Stimulated activated CD8-positive, alpha-beta memory T cell treated with anti-CD3 and anti-CD28 coated beads, Interleukin-7, amount 100 ng/mL, for 24 hours (primary cell): Measurements from ENCODE around the gene PRSS56.
"Not testable (repeated sequence)": the region's sequence is repeated elsewhere in the genome, so short reads cannot be mapped to it uniquely, and the experiment has no call there.

ENCODE experiments used
- DNase-seq: peaks from one replicate; pipeline ENCODE4 v3.0.0-alpha.2; 2020; ENCODE audit warnings: low read depth

PRSS56 gene

DNA sequence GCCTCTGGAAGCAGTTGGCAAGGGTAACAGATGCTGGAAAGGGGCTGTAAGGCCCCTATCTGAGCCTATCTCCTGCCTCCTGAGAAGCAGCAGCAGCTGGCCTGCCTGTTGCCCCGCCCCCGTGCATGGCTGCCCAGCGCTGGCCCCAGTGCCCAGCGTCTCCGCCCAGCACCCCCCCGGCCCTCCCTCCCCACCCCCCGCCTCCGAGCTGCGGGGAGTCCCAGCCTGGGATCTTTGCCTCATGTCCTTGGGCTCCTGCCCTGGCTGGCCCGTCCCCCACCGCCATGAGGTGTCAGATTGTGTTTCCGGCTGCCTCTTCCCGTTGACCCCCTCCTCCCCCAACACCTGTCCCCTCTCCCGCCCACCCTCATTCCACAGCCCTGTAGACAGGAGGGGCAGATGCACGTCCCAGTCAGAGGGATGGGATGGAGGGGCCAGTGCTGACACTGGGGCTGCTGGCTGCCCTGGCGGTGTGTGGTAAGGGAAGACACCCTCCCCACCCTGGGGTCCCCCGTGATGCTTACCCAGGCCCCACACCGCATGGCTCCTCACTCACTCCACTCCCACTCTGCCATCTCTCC, 5.7 kb downstream of the PRSS56 start, which contains the start of gene CHRND:
Gene CHRND, plus strand, starts transcription at position 370 of the 581 bp plus-strand sequence. Its CDS starts 56 bp downstream, at position 426.
- no peak for DNase-seq

DNA sequence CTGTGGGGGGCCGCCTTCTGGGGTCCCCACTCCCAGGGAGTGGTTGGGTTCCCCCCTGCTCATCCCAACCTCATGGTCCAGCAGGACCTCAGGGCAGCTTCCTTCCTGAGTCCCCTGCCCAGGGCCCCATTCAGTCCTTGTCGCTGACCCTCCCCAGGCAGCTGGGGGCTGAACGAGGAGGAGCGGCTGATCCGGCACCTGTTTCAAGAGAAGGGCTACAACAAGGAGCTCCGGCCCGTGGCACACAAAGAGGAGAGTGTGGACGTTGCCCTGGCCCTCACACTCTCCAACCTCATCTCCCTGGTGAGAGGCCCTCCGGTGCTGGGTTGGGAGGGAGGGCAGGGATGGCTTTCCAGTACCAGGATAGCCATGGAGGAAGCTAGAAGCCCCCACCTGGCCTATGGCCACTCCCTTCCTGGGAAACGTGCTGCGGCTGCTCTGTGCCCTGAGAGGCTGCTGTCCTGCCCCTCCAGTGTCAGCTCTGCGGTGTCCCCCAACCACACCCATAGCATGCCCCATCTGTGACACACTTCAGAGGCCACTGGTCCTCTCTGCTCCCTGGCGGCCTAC, 6.3 kb downstream of the PRSS56 start:
- no peak for DNase-seq

DNA sequence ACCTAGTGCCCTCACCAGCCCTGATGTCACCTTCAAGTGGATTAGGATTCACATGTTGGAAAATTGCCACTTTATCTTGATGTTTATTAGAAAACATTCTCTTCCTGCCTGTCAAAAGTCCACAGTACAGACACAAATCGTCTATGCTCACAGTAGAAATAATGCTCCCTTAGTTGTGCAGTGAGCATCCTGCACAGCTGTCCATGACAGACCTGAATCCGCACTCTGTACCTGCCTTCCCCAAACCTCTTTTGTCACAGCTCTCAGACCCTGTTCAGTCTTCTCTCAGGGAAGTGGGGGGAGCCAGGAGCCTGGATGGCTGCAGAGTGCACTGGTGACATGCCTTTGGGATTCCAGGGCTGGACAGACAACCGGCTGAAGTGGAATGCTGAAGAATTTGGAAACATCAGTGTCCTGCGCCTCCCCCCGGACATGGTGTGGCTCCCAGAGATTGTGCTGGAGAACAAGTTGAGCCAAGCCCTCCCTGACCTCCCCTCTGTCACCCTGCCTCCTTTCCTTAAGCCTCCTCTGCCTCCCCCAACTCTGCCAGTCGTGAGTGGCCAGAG, 7.8 kb downstream of the PRSS56 start:
- DNase-seq: no peak

DNA sequence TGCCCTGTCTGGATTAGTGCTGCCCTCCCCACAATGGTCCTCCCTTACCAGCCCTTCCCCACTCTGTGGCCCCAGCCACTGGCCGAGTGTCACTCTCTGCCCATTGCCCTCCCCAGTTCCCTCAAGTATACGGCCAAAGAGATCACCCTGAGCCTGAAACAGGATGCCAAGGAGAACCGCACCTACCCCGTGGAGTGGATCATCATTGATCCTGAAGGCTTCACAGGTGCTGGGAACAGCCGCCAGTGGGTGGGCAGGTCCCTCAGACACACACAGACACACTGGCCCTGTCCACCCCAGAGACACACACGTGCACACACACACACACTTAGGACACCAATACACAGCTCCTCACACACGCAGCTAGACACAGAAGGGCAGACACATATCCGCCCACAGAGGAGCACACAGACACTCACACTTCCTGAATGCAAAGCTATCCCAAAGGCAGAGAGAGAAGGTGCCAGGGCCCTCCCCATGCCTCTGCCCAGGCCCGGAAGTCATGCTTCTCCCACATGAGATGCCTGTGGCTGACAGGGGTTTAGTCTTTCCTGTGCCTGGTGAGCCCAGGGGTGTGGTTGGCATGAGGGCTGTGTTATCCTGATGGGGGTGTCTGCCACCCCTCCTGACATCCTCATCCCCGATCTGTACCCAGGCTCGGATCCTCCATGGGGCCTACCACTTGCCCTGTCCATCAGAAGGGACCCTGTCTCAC, 8.7 kb downstream of the PRSS56 start:
- DNase-seq: no peak

DNA sequence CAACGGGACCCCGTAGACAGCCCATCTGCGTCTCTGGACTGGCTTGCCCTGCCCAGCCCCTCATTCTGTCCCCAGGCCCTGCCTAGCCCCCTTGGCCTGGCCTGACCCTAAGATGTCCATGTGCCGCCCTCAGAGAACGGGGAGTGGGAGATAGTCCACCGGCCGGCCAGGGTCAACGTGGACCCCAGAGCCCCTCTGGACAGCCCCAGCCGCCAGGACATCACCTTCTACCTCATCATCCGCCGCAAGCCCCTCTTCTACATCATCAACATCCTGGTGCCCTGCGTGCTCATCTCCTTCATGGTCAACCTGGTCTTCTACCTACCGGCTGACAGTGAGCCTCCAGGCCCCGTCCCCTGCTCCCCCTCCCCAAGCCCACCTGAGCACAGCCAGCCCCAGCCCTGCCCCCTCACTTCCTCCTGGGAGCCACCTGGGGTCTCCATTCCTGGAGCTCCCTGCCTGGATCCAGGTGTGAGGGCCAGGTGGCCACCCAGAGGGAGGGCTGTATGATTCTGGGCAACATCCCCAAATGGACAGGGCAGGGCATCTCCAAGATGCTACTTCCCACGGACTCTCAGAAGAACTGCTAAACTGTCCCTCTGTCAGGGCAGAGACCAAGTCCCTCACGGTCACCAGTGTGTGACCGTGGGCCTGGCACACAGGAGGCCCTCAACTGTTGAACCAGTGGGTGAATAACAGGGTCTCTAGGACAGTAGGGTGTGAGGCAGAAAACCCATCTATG, 9.8 kb downstream of the PRSS56 start:
- no peak for DNase-seq

DNA sequence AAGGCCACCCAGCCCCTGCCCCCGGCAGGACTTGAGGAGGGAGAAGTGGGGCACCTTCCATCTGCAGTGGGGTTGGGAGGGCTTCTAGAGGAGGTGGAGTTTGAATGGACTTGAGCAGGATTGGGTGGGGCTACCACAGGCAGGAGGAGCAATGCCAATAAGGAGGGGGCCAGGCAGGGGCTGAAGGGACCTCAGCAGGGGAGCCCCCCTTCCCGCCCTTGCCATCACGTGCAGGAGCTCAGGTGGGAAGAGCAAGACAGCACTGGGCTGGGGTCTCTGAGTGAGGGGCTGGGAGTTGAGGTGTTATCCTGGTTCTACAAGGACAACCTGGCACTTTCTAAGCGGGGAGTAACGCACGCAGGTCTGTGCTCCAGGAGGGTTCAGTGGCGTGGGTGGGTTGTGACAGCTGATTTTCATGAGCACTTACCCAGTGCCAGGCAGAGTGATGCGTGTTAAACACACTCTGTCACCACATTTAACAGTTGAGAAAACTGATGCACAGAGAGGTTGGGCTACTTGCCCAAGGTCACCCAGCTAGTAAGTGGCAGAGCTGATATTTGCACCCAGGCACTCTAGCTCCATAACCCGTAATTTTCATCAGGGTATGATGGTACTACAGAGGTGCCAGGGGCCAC, 10.6 kb downstream of the PRSS56 start:
- no peak for DNase-seq

DNA sequence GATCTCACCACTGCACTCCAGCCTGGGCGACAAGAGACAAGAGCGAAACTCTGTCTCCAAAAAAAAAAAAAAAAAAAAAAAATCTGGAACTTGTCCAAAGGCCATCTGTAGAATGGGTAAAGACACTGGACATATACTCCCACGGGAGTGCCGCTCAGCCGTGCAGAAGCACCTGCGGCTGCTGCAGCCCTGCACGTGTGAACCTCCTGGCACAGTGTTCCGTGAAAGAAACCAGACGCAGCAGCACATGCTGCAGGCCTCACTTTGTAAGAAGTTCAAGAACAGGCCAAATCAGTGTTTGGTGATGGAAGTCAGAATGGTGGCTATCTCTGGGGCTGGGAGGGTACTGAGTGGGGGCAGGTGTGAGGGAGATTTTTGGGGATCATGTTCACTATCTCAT, 12.2 kb downstream of the PRSS56 start:
- no peak for DNase-seq

DNA sequence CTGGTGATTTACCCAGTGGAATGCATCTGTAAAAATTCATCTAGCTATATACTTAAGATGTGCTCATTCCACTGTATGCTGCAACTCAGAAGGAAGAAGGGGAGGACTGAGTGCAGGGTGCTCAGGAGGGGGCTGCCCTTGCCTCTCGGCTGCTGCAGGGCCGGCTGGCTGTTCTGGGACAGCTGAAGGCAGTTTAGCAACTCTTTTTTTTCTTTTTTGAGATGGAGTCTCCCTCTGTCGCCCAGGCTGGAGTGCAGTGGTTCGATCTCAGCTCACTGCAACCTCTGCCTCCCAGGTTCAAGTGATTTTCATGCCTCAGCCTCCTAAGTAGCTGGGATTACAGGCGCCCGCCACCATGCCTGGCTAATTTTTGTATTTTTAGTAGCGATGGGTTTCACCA, 12.6 kb downstream of the PRSS56 start:
- not testable (repeated sequence) for DNase-seq

DNA sequence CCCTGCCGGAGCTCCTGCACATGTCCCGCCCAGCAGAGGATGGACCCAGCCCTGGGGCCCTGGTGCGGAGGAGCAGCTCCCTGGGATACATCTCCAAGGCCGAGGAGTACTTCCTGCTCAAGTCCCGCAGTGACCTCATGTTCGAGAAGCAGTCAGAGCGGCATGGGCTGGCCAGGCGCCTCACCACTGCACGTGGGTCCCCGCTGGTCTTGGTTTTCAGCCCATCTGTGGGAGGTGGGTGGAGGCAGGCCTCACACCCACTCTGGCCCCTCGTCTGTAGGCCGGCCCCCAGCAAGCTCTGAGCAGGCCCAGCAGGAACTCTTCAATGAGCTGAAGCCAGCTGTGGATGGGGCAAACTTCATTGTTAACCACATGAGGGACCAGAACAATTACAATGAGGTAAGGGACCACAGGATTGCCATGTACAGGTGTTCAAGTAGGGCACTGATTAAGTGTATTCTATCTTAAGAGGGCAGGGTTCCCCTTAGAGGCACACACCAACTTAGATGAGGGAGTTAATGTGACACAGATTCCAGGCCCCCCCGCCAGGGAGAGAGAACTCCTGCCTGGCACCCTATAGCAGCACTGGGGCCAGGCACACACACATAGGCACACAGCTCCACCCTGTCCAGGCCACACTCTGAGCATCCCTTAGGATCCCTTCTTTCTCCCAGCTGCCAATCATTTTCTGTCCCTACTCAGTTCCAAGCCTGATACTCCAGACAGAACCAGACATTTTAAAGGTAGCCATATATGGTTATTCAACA, 13.9 kb downstream of the PRSS56 start:
- DNase-seq: no peak

DNA sequence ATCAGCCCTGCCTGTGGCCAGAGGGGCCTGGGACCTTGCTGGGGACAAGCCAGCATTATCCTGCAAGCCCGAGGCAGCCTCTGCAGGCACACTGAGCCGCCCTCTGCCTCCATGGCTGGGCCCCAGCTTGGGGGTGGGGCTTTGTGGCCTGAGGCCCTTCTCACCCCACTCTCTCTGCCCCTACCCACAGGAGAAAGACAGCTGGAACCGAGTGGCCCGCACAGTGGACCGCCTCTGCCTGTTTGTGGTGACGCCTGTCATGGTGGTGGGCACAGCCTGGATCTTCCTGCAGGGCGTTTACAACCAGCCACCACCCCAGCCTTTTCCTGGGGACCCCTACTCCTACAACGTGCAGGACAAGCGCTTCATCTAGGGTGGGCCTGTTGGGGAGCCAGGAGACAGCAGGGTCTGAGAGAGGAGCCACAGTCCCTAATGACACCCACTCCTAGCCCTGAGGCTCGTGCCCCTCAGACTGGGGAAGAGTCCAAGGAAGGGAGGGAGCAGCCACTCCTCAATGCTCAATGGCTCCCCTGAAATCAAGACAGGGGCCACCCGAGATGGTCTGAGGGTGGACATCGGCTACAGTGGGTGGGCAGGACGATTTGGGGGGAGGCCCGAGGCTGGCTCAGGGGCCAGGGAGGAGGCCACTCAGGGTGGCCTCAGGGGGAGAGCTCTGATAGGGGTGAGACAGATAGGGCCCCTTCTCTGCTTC, 14.9 kb downstream of the PRSS56 start:
- no peak for DNase-seq

DNA sequence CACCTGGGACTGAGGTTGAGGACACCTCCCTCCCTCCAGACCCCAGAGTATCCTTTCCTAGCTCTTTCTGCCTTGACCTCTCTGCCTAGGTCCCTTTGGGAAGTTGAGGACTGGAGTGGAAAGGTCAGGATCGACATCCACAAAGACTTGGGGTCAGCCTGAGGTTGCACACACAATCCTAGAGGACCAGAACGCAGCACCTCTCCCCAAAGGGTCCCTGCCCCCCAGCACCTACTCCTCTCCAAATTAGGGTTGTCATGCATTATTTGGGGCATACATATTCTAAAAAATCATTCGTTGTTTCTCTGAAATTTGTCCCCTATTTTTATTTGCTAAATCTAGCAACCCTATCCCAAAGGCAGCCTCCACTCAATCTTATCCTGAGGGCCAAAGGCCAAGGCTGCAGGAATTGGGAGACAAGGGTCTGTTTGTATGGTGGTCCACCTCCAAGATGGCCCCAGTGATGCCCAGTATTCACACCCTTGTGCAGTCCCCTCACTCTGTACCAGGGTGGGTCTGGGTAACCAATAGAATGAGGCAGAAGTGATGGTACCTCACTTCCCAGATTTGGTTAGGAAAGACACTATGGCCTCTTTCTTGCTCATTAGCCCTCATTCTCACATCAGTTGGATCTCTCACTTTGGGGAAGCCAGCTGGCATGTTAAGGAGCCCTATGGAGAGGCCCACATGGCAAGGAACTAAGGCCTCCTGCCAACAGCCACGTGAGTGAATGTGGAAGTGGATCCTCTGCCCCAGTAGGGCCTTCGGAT, 15.8 kb downstream of the PRSS56 start:
- no peak for DNase-seq

DNA sequence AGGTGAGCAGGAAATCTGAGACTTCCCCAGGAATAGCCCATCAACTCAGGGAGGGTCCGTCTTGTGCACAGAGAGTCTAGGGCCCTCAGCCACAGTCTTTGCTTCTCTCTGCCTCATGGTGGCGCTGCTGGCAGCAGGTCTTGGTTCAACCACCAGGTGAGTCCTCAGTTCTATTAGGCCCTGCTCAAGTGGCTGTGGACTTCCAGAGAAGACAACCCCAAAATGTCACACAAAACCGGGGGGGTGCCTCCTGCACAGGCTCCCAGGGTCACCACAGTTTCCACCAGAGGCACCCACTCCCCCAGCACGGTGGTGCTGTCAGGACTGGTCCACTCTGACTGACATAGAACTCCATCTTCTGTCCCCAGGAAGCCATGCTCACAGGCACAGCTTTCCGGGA, 16.9 kb downstream of the PRSS56 start:
- DNase-seq: no peak

DNA sequence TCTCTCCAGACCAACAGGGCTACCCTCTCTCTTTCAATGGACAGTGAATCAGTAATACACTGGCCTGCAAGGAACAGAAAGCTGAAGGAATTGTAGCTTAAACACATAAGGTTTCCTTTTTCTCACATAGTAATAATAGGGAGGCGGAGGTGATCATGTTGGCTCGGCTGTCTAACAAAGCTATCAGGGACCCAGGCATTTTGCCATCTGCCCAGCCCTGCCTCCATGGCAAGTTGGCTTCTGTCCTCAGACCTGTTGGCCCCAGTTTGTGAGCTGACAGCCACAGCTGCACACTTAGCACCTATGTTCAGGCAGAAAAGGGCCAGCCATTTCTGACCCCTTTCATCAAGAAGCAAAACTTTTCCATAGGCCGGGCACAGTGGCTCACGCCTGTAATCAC, 17.3 kb downstream of the PRSS56 start:
- no peak for DNase-seq

DNA sequence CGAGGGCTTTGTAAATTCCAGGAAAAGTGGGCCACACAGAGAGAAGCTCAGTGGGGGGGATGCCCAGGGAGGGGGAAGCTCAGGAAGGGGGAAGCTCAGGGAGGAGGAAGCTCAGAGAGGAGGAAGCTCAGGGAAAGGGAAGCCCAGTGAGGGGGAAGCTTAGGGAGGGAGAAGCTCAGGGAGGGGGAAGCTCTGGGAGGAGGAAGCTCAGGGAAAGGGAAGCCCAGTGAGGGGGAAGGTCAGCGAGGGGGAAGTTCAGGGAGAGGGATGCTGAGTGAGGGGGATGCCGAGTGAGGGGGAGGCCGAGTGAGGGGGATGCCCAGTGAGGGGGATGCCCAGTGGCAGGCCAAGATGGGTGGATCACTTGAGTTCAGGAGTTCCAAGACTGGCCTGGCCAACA, 18.5 kb downstream of the PRSS56 start:
- DNase-seq: no peak

DNA sequence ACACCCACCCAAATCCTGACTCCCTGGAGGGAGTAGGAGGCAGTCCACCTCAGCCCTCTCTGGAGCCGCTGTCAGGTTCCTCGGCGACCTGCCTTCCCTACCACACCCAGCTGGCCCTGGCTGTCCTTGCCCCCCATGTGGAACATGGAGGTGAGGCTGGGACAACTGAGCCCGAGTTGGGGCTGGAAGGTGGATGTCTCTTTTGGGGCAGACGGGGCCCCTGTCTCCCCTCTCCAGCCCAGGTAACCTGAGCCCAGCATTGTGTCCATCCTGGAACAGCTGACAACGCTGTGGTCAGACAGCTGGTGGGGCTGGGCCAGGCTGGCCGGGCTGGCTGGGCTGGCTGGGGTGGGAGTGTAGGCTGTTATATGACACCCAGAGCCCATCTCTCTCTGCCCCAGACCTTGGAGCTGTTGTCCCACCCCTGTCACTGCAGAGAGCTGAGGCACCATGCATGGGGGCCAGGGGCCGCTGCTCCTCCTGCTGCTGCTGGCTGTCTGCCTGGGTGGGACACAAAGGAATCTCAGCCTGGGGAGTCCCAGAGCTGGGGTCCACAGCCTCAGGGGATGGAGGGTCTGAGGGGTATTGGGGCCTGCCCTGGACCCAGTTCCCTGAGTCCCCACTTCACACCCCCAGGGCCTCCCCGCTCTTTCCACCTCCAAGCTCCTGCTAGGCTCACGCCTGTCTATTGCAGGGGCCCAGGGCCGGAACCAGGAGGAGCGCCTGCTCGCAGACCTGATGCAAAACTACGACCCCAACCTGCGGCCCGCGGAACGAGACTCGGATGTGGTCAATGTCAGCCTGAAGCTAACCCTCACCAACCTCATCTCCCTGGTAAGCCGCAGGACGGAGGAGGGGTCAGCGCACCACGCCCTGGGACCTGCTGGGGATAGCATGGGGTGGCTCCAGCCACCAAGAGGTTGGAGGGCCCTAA, 19.4 kb downstream of the PRSS56 start, which contains the start of gene CHRNG:
Gene CHRNG, plus strand, starts transcription at position 395 of the 934 bp plus-strand sequence. Its CDS starts 56 bp downstream, at position 451.
- no peak for DNase-seq

DNA sequence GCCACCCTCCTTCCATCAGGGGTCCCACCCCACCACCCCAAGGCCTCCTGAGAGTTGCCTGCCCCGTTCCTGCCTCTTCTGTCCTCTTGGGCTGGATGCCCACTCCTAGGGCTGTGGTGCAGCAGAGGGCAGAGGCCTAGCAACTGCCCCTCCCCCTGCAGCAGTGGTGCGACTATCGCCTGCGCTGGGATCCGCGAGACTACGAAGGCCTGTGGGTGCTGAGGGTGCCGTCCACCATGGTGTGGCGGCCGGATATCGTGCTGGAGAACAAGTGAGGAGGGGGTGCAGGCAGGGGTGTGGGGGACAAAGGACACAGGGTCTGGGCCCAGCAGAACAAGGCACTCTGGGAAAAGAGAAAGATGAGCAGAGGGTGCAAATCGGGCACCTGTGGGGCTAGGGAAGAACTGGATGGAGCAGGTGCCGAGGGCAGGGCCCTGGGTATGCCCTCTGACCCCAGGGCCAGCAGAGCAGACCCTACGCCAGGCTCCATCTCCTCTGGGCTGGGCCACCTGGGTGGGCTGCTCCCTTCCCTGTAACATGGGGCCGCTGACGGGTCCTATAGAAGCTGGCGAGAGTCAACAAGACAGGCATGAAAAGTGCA, 20.4 kb downstream of the PRSS56 start:
- no peak for DNase-seq

DNA sequence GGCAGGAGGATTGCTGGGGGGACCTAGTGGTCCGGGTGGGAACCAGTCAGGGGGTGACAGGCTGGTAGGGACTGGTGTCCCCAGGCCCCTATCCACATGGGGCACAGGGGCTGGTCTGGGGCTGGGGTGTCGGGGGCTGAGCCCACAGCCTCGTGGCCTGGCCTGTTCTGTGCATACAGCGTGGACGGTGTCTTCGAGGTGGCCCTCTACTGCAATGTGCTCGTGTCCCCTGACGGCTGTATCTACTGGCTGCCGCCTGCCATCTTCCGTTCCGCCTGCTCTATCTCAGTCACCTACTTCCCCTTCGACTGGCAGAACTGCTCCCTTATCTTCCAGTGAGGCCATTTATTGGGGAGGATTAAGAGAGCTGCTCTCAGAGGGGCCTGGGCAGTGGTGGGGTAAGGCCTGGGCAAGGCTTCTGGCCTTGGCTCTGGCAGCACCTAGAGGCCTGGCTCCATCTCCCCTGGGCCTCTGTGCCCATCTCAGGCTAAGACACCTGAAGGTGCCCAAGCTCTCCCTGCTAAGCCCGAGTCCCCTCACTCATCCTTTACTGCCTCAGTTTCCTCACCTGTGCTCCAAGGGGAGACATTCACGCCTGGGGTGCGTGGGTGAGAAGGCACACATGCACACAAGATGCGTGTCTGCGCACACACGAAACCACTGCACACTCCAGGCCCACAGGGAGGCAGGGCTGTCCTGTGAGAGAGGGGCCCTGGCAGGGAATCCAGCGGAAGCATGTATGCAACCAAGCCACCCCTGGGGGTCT, 21.2 kb downstream of the PRSS56 start:
- no peak for DNase-seq
